Glutamatergic neuron (in vitro differentiated cells): Measurements from ENCODE around the gene ITGA2. TPM values are rescaled to one million over a fixed set of nuclear protein-coding genes. Genes with fewer than 3 reads are reported as not detected.

ENCODE experiments used
- DNase-seq: peaks from one replicate; pipeline ENCODE4 v3.0.0; 2022
- H3K27ac Mint-ChIP-seq: one replicate; pipeline ENCODE4 v1.8.0; 2020; ENCODE audit warnings: mild to moderate bottlenecking, mixed read lengths, inconsistent platforms; ENCODE audit not compliant: unreplicated experiment
- H3K27me3 Mint-ChIP-seq: one replicate; pipeline ENCODE4 v1.8.0; 2020; ENCODE audit warnings: mild to moderate bottlenecking, moderate library complexity, mixed read lengths, inconsistent platforms; ENCODE audit not compliant: unreplicated experiment
- H3K36me3 Mint-ChIP-seq: one replicate; pipeline ENCODE4 v1.8.0; 2020; ENCODE audit warnings: mild to moderate bottlenecking, mixed read lengths, inconsistent platforms; ENCODE audit not compliant: unreplicated experiment
- H3K4me1 Mint-ChIP-seq: one replicate; pipeline ENCODE4 v1.8.0; 2020; ENCODE audit warnings: mild to moderate bottlenecking, low read depth, mixed read lengths, inconsistent platforms; ENCODE audit not compliant: unreplicated experiment
- H3K4me3 Mint-ChIP-seq: one replicate; pipeline ENCODE4 v1.8.0; 2020; ENCODE audit warnings: mild to moderate bottlenecking, mixed read lengths, inconsistent platforms; ENCODE audit not compliant: unreplicated experiment
- H3K9me3 Mint-ChIP-seq: one replicate; pipeline ENCODE4 v1.8.0; 2020; ENCODE audit warnings: mild to moderate bottlenecking, moderate library complexity, mixed read lengths, inconsistent platforms; ENCODE audit not compliant: unreplicated experiment
- CTCF ChIP-seq: fragments of 200-600 bp; sonication (generic); IDR thresholded peaks from one replicate; pipeline ENCODE4 v1.5.0; 2021; ENCODE audit not compliant: partially characterized antibody, unreplicated experiment
- total RNA-seq: library from RNA; stranded (reverse); fragmentation: NEBNext Ultra II Directional; extraction: Animal tissue kit (Norgen Biotek cat#: 25700); gene quantifications from one replicate; pipeline ENCODE4 v1.2.1, GENCODE V29; 2021; ENCODE audit not compliant: unreplicated experiment

ITGA2 gene
- total RNA-seq, 1 donor from 2014 or later: not detected

GRCh38 chr5:53071738-53072137, 82.6 kb downstream of the ITGA2 start:
- Mint-ChIP-seq H3K27ac (no peak overlapping the region), H3K4me3 (no peak overlapping the region), H3K9me3 (no peaks in the 10 kb centered on the region), H3K27me3 (no peaks in the 10 kb centered on the region), H3K36me3 (no peaks in the 10 kb centered on the region), H3K4me1 (no peaks in the 10 kb centered on the region)
- DNase-seq: no peak
- TF ChIP-seq CTCF: no peak

- no peak overlapping the region for H3K4me3 Mint-ChIP-seq
- DNase-seq: no peak
- no peaks in the 10 kb centered on the region for H3K4me1 Mint-ChIP-seq
- H3K36me3 Mint-ChIP-seq: no peaks in the 10 kb centered on the region
- no peaks in the 10 kb centered on the region for H3K27me3 Mint-ChIP-seq
- no peak overlapping the region for H3K27ac Mint-ChIP-seq
- TF ChIP-seq CTCF: no peak
- H3K9me3 Mint-ChIP-seq: no peaks in the 10 kb centered on the region
Observed at GRCh38 chr5:53073348-53073747, 84.2 kb downstream of the ITGA2 start.

GRCh38 chr5:53076014-53076583, 86.9 kb downstream of the ITGA2 start:
- Mint-ChIP-seq H3K4me3 (no peak overlapping the region), H3K27me3 (no peaks in the 10 kb centered on the region), H3K36me3 (no peaks in the 10 kb centered on the region), H3K27ac (no peak overlapping the region), H3K4me1 (no peaks in the 10 kb centered on the region), H3K9me3 (no peaks in the 10 kb centered on the region)
- no peak for TF ChIP-seq CTCF
- no peak for DNase-seq

- no peak for DNase-seq
- Mint-ChIP-seq H3K36me3 (no peaks in the 10 kb centered on the region), H3K27me3 (no peaks in the 10 kb centered on the region), H3K4me3 (no peak overlapping the region), H3K4me1 (no peaks in the 10 kb centered on the region), H3K9me3 (no peaks in the 10 kb centered on the region), H3K27ac (no peak overlapping the region)
- TF ChIP-seq CTCF: no peak
Observed at GRCh38 chr5:53080271-53080670, 91.1 kb downstream of the ITGA2 start.

- no peak for DNase-seq
- H3K4me3 Mint-ChIP-seq: no peak overlapping the region
- no peaks in the 10 kb centered on the region for H3K27me3 Mint-ChIP-seq
- no peak overlapping the region for H3K27ac Mint-ChIP-seq
- no peaks in the 10 kb centered on the region for H3K9me3 Mint-ChIP-seq
- H3K36me3 Mint-ChIP-seq: no peaks in the 10 kb centered on the region
- no peak for TF ChIP-seq CTCF
- no peaks in the 10 kb centered on the region for H3K4me1 Mint-ChIP-seq
Observed at GRCh38 chr5:53083927-53084326, 94.8 kb downstream of the ITGA2 start.
